Mesenchymal stem cell (in vitro differentiated cells and primary cell): ENCODE measurements around the gene SPAG4.

Experiments
- DNase-seq: peaks from one replicate; pipeline ENCODE4 v3.0.0-alpha.2; 2013
- H2AFZ ChIP-seq: one replicate; pipeline ENCODE4 v1.6.1; 2013; ENCODE audit warnings: low read depth, mild to moderate bottlenecking, control low read depth, inconsistent platforms, low read length, moderate library complexity
- H2AK5ac ChIP-seq: 2 replicates; pipeline ENCODE4 v1.6.1; 2013; ENCODE audit warnings: low read length, moderate library complexity, mild to moderate bottlenecking, inconsistent platforms; ENCODE audit not compliant: severe bottlenecking
- H2BK120ac ChIP-seq: one replicate; pipeline ENCODE4 v1.6.1; 2013; ENCODE audit warnings: low read depth, mild to moderate bottlenecking, inconsistent platforms, low read length, moderate library complexity
- H2BK12ac ChIP-seq, 2 experiments: one replicate each; pipeline ENCODE4 v1.6.1; 2013; ENCODE audit warnings: inconsistent platforms in 2 of 2, low read length in 2 of 2, mild to moderate bottlenecking in 2 of 2, moderate library complexity in 2 of 2, control low read depth in 1 of 2
- H2BK15ac ChIP-seq: one replicate; pipeline ENCODE4 v1.6.1; 2013; ENCODE audit warnings: mild to moderate bottlenecking, low read depth, inconsistent platforms; ENCODE audit not compliant: poor library complexity, severe bottlenecking
- H2BK5ac ChIP-seq: 2 replicates; pipeline ENCODE4 v1.6.1; 2013; ENCODE audit warnings: low read depth, mild to moderate bottlenecking, low read length, control low read depth, inconsistent platforms; ENCODE audit not compliant: poor library complexity, severe bottlenecking
- H3K14ac ChIP-seq, 2 experiments: one replicate each; pipeline ENCODE4 v1.6.1; 2013; ENCODE audit warnings: inconsistent platforms in 2 of 2, low read length in 2 of 2, control low read depth in 1 of 2, mild to moderate bottlenecking in 1 of 2, moderate library complexity in 1 of 2
- H3K18ac ChIP-seq, 2 experiments: one replicate each; pipeline ENCODE4 v1.6.1; 2013; ENCODE audit warnings: inconsistent platforms in 2 of 2, low read length in 2 of 2, control low read depth in 1 of 2, low read depth in 1 of 2, mild to moderate bottlenecking in 1 of 2
- H3K23ac ChIP-seq, 2 experiments: one replicate each; pipeline ENCODE4 v1.6.1; 2013; ENCODE audit warnings: inconsistent platforms in 2 of 2, low read length in 2 of 2, mild to moderate bottlenecking in 2 of 2, moderate library complexity in 2 of 2, control low read depth in 1 of 2
- H3K27ac ChIP-seq: 2 replicates; pipeline ENCODE4 v1.5.1; 2013; ENCODE audit warnings: mild to moderate bottlenecking, moderate library complexity, low read length, control low read depth, inconsistent platforms; ENCODE audit not compliant: poor library complexity, severe bottlenecking
- H3K27me3 ChIP-seq, 2 experiments: 2 replicates each; pipeline versions ENCODE4 v1.6.1 to v1.7.0; 2013; ENCODE audit warnings: low read length in 2 of 2, mild to moderate bottlenecking in 2 of 2, moderate library complexity in 2 of 2, control low read depth in 1 of 2, inconsistent platforms in 1 of 2; ENCODE audit not compliant: control insufficient read depth in 1 of 2, insufficient read depth in 1 of 2
- H3K36me3 ChIP-seq, 2 experiments: 2 replicates each; pipeline versions ENCODE4 v1.6.1 to v1.7.0; 2013; ENCODE audit warnings: low read length in 2 of 2, control low read depth in 1 of 2, inconsistent platforms in 1 of 2, low read depth in 1 of 2, mild to moderate bottlenecking in 1 of 2; ENCODE audit not compliant: insufficient read depth in 2 of 2, control insufficient read depth in 1 of 2
- H3K4ac ChIP-seq, 2 experiments: one replicate each; pipeline ENCODE4 v1.6.1; 2013; ENCODE audit warnings: inconsistent platforms in 2 of 2, low read length in 2 of 2, mild to moderate bottlenecking in 2 of 2, moderate library complexity in 2 of 2, control low read depth in 1 of 2, low read depth in 1 of 2
- H3K4me1 ChIP-seq: 2 replicates; pipeline ENCODE4 v1.6.1; 2013; ENCODE audit warnings: low read depth, low read length, control low read depth; ENCODE audit not compliant: control insufficient read depth, insufficient read depth
- H3K4me2 ChIP-seq: 2 replicates; pipeline ENCODE4 v1.6.1; 2013; ENCODE audit warnings: low read length, mild to moderate bottlenecking, inconsistent platforms; ENCODE audit not compliant: poor library complexity, severe bottlenecking
- H3K4me3 ChIP-seq, 2 experiments: 2 replicates each; pipeline versions ENCODE4 v1.5.1 to v1.7.0; 2013; ENCODE audit warnings: low read length in 2 of 2, mild to moderate bottlenecking in 2 of 2, control low read depth in 1 of 2, low read depth in 1 of 2; ENCODE audit not compliant: insufficient read depth in 1 of 2
- H3K79me1 ChIP-seq: replicated peaks from 2 replicates; pipeline ENCODE4 v1.6.1; 2013; ENCODE audit warnings: mild to moderate bottlenecking, control low read depth, low read length, inconsistent platforms; ENCODE audit not compliant: poor library complexity, severe bottlenecking
- H3K9ac ChIP-seq: 2 replicates; pipeline ENCODE4 v1.7.0; 2013; ENCODE audit warnings: mild to moderate bottlenecking, low read length, moderate library complexity
- H3K9me3 ChIP-seq: 2 replicates; pipeline ENCODE4 v1.7.0; 2013; ENCODE audit warnings: mild to moderate bottlenecking, low read length; ENCODE audit not compliant: control insufficient read depth
- H4K8ac ChIP-seq: one replicate; pipeline ENCODE4 v1.6.1; 2013; ENCODE audit warnings: inconsistent platforms, mild to moderate bottlenecking, low read length, moderate library complexity
- H4K91ac ChIP-seq: one replicate; pipeline ENCODE4 v1.6.1; 2013; ENCODE audit warnings: mild to moderate bottlenecking, low read length, inconsistent platforms
- WGBS: methylation state at CpG from one replicate; pipeline ENCODE4 v1.1.7; 2013; ENCODE audit warnings: mixed read lengths; 5-methylcytosine and 5-hydroxymethylcytosine counted together

The SPAG4 gene

DNA sequence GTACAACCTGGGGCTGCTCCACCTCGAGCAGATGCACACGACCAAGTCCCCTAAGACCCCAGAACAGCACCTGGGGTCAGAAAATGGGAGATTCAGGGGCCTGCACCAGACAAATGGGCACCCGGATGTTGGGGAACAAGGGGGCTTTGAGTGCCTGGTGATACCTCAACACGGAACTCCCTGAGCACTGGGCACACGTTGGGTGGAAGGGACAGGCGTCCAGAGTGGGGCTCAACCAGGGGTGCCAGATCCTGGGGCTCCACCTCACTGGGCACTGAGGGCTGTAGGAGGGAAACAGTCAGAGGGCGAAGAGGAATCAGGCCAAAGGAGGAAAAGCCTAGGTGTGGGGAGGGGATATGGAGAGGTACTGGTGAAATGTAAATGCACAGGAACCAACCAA is 33.5 kb upstream of the SPAG4 start:
- 89% methylated on average over 7 of the region's 7 CpGs for WGBS
- Histone ChIP-seq H3K36me3 (no peaks in the 10 kb centered on the region), H3K27ac (no peak overlapping the region), H2BK5ac (no peak overlapping the region), H2BK15ac (no peak overlapping the region), H3K14ac (no peak overlapping the region), H4K91ac (no peak overlapping the region), H3K4me3 (no peak overlapping the region), H2AK5ac (no peak overlapping the region), H3K4ac (no peak overlapping the region), H2AFZ (no peak overlapping the region), H3K27me3 (peaks cover 0 to 4% of the 10 kb centered on the region in 2 experiments), H3K9ac (no peak overlapping the region), H4K8ac (no peak overlapping the region), H2BK12ac (no peak overlapping the region), H3K18ac (no peak overlapping the region), H3K79me1 (no peaks in the 10 kb centered on the region), H3K4me1 (peaks cover 2% of the 10 kb centered on the region), H2BK120ac (no peak overlapping the region), H3K4me2 (no peak overlapping the region), H3K9me3 (no peaks in the 10 kb centered on the region), H3K23ac (no peak overlapping the region)
- no peak for DNase-seq

DNA sequence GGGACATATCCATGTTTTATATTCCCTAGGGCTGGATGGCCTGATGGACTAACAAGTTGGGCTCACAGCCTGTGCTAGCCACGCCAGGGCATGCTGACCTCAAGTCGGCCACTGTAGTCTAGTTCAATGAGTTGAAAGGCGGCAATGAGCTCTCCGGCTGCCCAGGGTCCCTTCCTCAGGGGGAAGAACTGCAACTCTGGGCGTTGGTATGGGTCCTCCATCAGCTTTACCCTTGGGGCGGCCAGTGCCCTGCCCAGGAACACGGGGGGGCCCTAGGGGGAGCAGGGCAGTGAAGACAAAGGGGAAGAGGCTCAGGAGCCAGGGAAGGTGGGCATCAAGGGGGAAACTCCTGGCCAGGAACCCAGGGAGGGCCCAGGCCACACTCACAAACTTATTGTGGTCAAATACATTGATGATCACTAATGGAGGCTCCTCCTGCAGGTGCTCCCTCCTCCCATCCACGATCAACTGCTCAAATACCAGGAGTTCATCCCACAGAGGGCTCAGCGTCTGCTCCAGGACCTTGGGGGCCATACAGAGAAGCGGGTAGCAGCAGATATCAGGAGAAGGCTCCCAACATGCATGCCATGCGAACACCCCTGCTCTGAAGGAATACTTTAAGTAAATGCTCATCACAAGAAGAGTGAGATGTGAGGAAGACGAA is 32.8 kb upstream of the SPAG4 start:
- Histone ChIP-seq H2BK5ac (no peak overlapping the region), H3K36me3 (no peaks in the 10 kb centered on the region), H3K27ac (no peak overlapping the region), H2BK120ac (no peak overlapping the region), H3K27me3 (peaks cover 0 to 3% of the 10 kb centered on the region in 2 experiments), H3K14ac (no peak overlapping the region), H3K9ac (no peak overlapping the region), H3K4me2 (no peak overlapping the region), H3K79me1 (no peaks in the 10 kb centered on the region), H3K18ac (no peak overlapping the region), H2AFZ (no peak overlapping the region), H3K9me3 (no peaks in the 10 kb centered on the region), H2BK12ac (no peak overlapping the region), H2BK15ac (no peak overlapping the region), H3K4me1 (peaks cover 2% of the 10 kb centered on the region), H4K91ac (no peak overlapping the region), H4K8ac (no peak overlapping the region), H3K23ac (no peak overlapping the region), H2AK5ac (no peak overlapping the region), H3K4me3 (no peak overlapping the region), H3K4ac (no peak overlapping the region)
- 91% methylated on average over 12 of the region's 12 CpGs for WGBS
- no peak for DNase-seq

DNA sequence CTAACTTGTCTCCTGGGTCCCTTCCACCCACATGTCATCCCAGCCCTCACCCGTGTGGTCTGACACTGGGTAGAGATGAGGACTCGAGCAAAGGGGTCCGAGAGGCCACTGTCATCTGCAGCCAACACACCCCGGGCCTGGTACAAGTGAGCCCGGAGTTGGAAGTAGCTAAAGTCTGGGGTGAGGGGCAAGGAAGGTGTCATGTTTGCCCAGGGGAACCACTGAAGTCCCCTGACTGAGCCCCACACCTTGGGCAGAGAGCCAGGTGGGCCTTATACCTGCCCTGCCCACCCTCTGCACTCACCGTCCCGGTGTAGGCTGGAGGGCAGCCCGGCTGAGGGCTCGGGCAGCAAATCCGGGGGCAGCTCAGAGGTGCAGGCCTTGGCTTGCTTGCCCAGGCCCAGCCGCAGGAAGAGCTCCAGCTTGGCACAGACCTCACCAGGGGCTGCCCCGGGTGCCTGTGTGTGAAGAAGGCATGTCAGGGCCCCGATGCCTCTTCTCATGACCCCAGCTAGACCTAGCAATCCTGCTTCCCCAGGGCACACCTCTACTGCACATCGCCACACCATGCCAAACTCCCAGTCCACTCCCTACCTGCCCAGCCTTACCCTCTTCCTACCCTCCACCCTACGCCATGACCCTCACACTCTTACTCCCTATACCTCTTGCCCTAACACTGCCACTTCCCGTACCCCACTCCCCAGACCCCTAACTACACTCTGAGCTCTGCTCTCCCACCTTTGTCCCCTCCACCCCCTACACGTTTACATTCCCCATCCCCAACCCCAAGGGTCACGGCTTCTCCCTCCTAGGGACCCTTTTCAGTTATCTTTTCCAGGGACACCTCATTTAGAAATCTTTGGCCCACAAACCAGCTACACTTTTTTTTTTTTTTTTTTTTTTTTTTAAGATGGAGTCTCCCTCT is 31.7 kb upstream of the SPAG4 start:
- DNase-seq = no peak
- no peak overlapping the region for H4K91ac ChIP-seq
- WGBS = 92% methylated on average over 16 of the region's 18 CpGs

DNA sequence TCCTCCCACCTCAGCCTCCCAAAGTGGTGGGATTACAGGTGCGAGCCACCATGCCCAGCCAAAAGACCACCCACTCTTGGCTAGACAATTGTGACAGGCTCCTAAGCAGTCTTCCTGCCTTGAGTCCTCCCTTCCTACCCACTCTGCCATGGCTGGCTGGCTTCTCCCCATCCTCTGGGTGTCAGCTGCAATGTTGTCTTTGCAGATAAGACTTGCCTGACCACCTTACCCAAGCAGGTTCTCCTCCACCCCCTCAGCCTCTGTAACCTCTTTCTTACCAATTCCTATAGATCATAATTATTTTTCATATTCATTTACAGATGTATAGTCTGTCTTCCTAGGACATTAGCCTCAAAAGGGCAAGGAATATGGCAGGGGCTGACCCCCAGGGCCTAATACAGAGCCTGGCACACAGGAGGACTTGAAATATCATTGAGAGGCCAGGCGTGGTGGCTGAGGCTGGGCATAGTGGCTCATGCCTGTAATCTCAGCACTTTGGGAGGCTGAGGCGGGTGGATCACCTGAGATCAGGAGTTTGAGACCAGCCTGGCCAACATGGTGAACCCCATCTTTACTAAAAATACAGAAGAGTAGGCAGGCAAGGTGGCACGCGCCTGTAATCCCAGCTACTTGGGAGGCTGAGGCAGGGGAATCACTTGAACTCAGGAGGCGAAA is 28.7 kb upstream of the SPAG4 start:
- Histone ChIP-seq H2BK15ac (no peak overlapping the region), H3K27ac (no peak overlapping the region), H2BK5ac (no peak overlapping the region), H4K8ac (no peak overlapping the region), H2BK120ac (no peak overlapping the region), H3K14ac (no peak overlapping the region), H3K36me3 (no peaks in the 10 kb centered on the region), H3K18ac (no peak overlapping the region), H2BK12ac (no peak overlapping the region), H3K23ac (no peak overlapping the region), H3K4me1 (peaks cover 2% of the 10 kb centered on the region), H2AFZ (no peak overlapping the region), H3K79me1 (no peaks in the 10 kb centered on the region), H3K4me2 (no peak overlapping the region), H4K91ac (no peak overlapping the region), H3K27me3 (no peaks in the 10 kb centered on the region), H3K4ac (no peak overlapping the region), H3K4me3 (no peak overlapping the region), H2AK5ac (no peak overlapping the region), H3K9ac (no peak overlapping the region), H3K9me3 (no peaks in the 10 kb centered on the region)
- 91% methylated on average over 5 of the region's 6 CpGs for WGBS
- DNase-seq = no peak

More for the DNA sequence above, 31.7 kb upstream of the SPAG4 start:
- no peak overlapping the region for H4K8ac ChIP-seq
- no peak overlapping the region for H2BK12ac ChIP-seq
- no peak overlapping the region for H3K14ac ChIP-seq
- H3K18ac ChIP-seq = no peak overlapping the region
- H3K27me3 ChIP-seq = peaks cover 0 to 2% of the 10 kb centered on the region in 2 experiments
- H3K27ac ChIP-seq = no peak overlapping the region
- no peak overlapping the region for H2AFZ ChIP-seq
- peaks cover 2% of the 10 kb centered on the region for H3K4me1 ChIP-seq
- H3K4me3 ChIP-seq = no peak overlapping the region
- H3K9ac ChIP-seq = no peak overlapping the region
- no peaks in the 10 kb centered on the region for H3K79me1 ChIP-seq
- H2BK120ac ChIP-seq = no peak overlapping the region
- H3K9me3 ChIP-seq = no peaks in the 10 kb centered on the region
- no peak overlapping the region for H2BK5ac ChIP-seq
- H3K23ac ChIP-seq = no peak overlapping the region
- no peaks in the 10 kb centered on the region for H3K36me3 ChIP-seq
- no peak overlapping the region for H3K4me2 ChIP-seq
- H2AK5ac ChIP-seq = no peak overlapping the region
- H3K4ac ChIP-seq = no peak overlapping the region
- no peak overlapping the region for H2BK15ac ChIP-seq
